ENCODE data around the gene USH1C.

USH1C gene

DNA sequence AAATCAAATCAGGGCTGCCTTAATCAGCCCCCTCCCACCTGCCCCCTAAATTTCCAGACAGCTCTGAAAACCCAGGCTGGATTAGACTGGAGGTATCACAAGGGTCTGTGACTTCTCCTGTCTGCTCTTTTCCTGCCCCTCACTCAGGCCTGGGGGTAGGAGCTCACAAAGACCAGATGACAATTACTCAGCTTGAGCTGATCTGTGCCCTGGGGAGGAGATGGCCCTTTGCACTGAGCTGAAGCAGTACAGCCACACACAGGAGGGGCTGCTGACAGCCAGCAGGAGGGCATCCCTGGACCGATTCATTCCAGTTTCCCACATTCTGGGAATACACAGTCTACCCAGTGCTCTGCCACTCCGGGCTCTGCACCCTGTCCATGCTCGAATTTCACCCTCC lies 71.7 kb downstream of the USH1C start:
- Histone ChIP-seq H3K14ac (ENCODE audit: low read length) (no peak overlapping the region), H3K79me1 (ENCODE audit: low read depth, low read length) (no peaks in the 10 kb centered on the region), H2BK5ac (ENCODE audit: low read length) (no peak overlapping the region), H3K4me3 (ENCODE audit: low read length in 2 of 2) (no peak overlapping the region), H4K91ac (ENCODE audit: low read depth, low read length, poor library complexity) (no peak overlapping the region), H2AK5ac (ENCODE audit: low read depth, low read length) (no peak overlapping the region), H3K4ac (ENCODE audit: low read length) (no peak overlapping the region), H3K18ac (ENCODE audit: low read length) (peak overlapping the region; percentile 63), H3K4me1 (ENCODE audit: control insufficient read depth in 2 of 2, insufficient read depth in 1 of 2, low read depth in 1 of 2, low read length in 2 of 2) (peaks cover 0 to 16% of the 10 kb centered on the region in 2 donors), H3K36me3 (replicated peaks in 1 of 2; ENCODE audit: control insufficient read depth in 2 of 2, insufficient read depth in 2 of 2, low read length in 2 of 2) (no peaks in the 10 kb centered on the region), H2BK120ac (ENCODE audit: low read depth, low read length) (no peak overlapping the region), H3K9me3 (replicated peaks in 1 of 2; ENCODE audit: control insufficient read depth in 2 of 2, insufficient read depth in 1 of 2, low read depth in 1 of 2, low read length in 2 of 2) (peaks cover 0 to 5% of the 10 kb centered on the region in 2 donors), H4K8ac (ENCODE audit: low read depth, low read length) (no peak overlapping the region), H2BK15ac (ENCODE audit: low read length) (no peak overlapping the region), H3K4me2 (ENCODE audit: insufficient read depth, low read length, poor library complexity, severe bottlenecking) (no peak overlapping the region), H3K9ac (ENCODE audit: low read depth, low read length, poor library complexity) (no peak overlapping the region), H3K23ac (ENCODE audit: low read depth, low read length, poor library complexity) (no peak overlapping the region), H2AFZ (ENCODE audit: low read length) (no peak overlapping the region), H3K27me3 (ENCODE audit: control insufficient read depth in 3 of 3, insufficient read depth in 3 of 3, low read depth in 1 of 3, low read length in 3 of 3) (peaks cover 10 to 69% (median 41%) of the 10 kb centered on the region in 3 experiments), H2BK12ac (ENCODE audit: low read length) (no peak overlapping the region), H3K27ac (replicated peaks; ENCODE audit: low read length) (no peak overlapping the region)
- no CpG with 5 or more reads among the region's 3 CpGs for WGBS, 2 donors (ENCODE audit: extremely low coverage in 2 of 2, insufficient read length in 2 of 2, insufficient replicate concordance in 1 of 2)
- no peak for DNase-seq (ENCODE audit: low spot score)

DNA sequence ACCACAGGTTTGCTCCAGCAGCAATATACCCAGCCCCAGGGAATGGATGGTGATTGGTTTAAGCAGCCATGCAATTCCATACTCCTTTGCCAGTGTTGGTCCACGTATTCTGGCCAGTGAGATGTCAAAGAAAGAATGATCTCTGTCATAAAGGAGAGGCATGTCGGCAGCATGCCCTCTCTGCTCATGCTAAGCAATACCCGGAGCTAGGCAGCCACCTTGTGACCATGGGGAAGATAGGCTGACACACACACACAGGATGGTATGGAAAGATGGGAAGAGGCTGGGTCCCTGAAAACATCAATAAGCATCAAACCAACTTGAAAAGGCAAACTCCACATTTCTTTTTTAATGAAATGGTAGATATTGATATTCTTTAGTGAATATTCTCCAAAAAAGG lies 72.7 kb downstream of the USH1C start:
- Histone ChIP-seq H3K27ac (replicated peaks; ENCODE audit: low read length) (no peak overlapping the region), H3K9ac (ENCODE audit: low read depth, low read length, poor library complexity) (no peak overlapping the region), H3K14ac (ENCODE audit: low read length) (no peak overlapping the region), H2BK5ac (ENCODE audit: low read length) (no peak overlapping the region), H3K36me3 (replicated peaks in 1 of 2; ENCODE audit: control insufficient read depth in 2 of 2, insufficient read depth in 2 of 2, low read length in 2 of 2) (no peaks in the 10 kb centered on the region), H3K27me3 (ENCODE audit: control insufficient read depth in 3 of 3, insufficient read depth in 3 of 3, low read depth in 1 of 3, low read length in 3 of 3) (peaks cover 10 to 60% (median 32%) of the 10 kb centered on the region in 3 experiments), H3K4ac (ENCODE audit: low read length) (no peak overlapping the region), H4K91ac (ENCODE audit: low read depth, low read length, poor library complexity) (no peak overlapping the region), H2BK12ac (ENCODE audit: low read length) (no peak overlapping the region), H3K18ac (ENCODE audit: low read length) (no peak overlapping the region), H3K4me2 (ENCODE audit: insufficient read depth, low read length, poor library complexity, severe bottlenecking) (no peak overlapping the region), H4K8ac (ENCODE audit: low read depth, low read length) (no peak overlapping the region), H3K9me3 (replicated peaks in 1 of 2; ENCODE audit: control insufficient read depth in 2 of 2, insufficient read depth in 1 of 2, low read depth in 1 of 2, low read length in 2 of 2) (peaks cover 0 to 5% of the 10 kb centered on the region in 2 donors), H2BK120ac (ENCODE audit: low read depth, low read length) (no peak overlapping the region), H2AFZ (ENCODE audit: low read length) (no peak overlapping the region), H2AK5ac (ENCODE audit: low read depth, low read length) (no peak overlapping the region), H3K4me3 (ENCODE audit: low read length in 2 of 2) (no peak overlapping the region), H2BK15ac (ENCODE audit: low read length) (no peak overlapping the region), H3K79me1 (ENCODE audit: low read depth, low read length) (no peaks in the 10 kb centered on the region), H3K4me1 (ENCODE audit: control insufficient read depth in 2 of 2, insufficient read depth in 1 of 2, low read depth in 1 of 2, low read length in 2 of 2) (peaks cover 0 to 16% of the 10 kb centered on the region in 2 donors), H3K23ac (ENCODE audit: low read depth, low read length, poor library complexity) (no peak overlapping the region)
- no peak for DNase-seq (ENCODE audit: low spot score)
- no CpG with 5 or more reads among the region's 3 CpGs for WGBS, 2 donors (ENCODE audit: extremely low coverage in 2 of 2, insufficient read length in 2 of 2, insufficient replicate concordance in 1 of 2)

DNA sequence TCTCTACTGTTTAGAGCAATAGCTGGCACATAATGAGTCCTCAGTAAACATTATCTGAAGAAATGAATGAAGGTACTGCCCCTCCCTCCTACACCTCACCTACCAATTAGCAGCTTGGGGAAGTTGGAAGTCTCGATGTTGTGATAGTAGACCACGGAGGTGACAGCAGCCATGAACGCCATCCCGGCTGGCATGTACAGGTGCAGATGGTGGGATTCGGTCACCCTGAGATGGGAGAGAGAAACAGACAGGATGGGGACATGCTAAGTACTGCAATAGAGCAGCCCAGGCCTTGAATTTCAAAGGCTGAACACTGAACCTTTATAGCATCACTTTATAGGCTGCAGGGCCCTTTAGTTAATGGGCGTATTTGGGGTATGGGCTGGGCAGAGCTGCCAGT lies 74.2 kb downstream of the USH1C start:
- no peak overlapping the region for H4K91ac ChIP-seq (ENCODE audit: low read depth, low read length, poor library complexity)
- peaks cover 4 to 49% (median 17%) of the 10 kb centered on the region in 3 experiments for H3K27me3 ChIP-seq (ENCODE audit: control insufficient read depth in 3 of 3, insufficient read depth in 3 of 3, low read depth in 1 of 3, low read length in 3 of 3)

DNA sequence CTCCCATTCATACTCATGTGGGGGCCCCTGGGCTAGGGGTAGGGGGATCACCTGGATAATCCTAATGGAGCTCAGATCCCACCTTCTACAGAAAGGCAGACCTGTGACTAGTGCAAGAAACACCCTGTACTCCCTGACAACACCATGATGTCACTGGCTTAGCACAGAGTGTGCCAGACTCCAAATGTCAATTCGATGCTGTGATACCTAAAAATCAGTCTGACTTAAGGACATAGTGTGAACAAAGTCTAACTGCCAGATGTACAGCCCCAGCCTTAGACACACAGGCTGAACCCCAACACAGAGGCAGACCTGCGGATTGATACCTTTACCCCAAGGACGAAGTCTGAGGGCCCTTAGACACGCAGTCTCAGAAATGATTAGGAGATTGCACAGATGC lies 76.1 kb downstream of the USH1C start:
- Histone ChIP-seq H3K4me2 (ENCODE audit: insufficient read depth, low read length, poor library complexity, severe bottlenecking) (no peak overlapping the region), H3K9ac (ENCODE audit: low read depth, low read length, poor library complexity) (no peak overlapping the region), H2AK5ac (ENCODE audit: low read depth, low read length) (no peak overlapping the region), H2BK120ac (ENCODE audit: low read depth, low read length) (no peak overlapping the region), H2BK15ac (ENCODE audit: low read length) (no peak overlapping the region), H3K14ac (ENCODE audit: low read length) (no peak overlapping the region), H2BK5ac (ENCODE audit: low read length) (no peak overlapping the region), H3K4ac (ENCODE audit: low read length) (no peak overlapping the region), H2BK12ac (ENCODE audit: low read length) (no peak overlapping the region), H3K18ac (ENCODE audit: low read length) (no peak overlapping the region), H4K91ac (ENCODE audit: low read depth, low read length, poor library complexity) (no peak overlapping the region), H4K8ac (ENCODE audit: low read depth, low read length) (no peak overlapping the region), H3K9me3 (replicated peaks in 1 of 2; ENCODE audit: control insufficient read depth in 2 of 2, insufficient read depth in 1 of 2, low read depth in 1 of 2, low read length in 2 of 2) (peaks cover 0 to 2% of the 10 kb centered on the region in 2 donors), H3K4me3 (ENCODE audit: low read length in 2 of 2) (no peak overlapping the region), H3K4me1 (ENCODE audit: control insufficient read depth in 2 of 2, insufficient read depth in 1 of 2, low read depth in 1 of 2, low read length in 2 of 2) (peaks cover 0 to 8% of the 10 kb centered on the region in 2 donors), H3K23ac (ENCODE audit: low read depth, low read length, poor library complexity) (no peak overlapping the region), H3K27me3 (ENCODE audit: control insufficient read depth in 3 of 3, insufficient read depth in 3 of 3, low read depth in 1 of 3, low read length in 3 of 3) (peaks cover 0 to 33% (median 2%) of the 10 kb centered on the region in 3 experiments), H2AFZ (ENCODE audit: low read length) (no peak overlapping the region), H3K36me3 (replicated peaks in 1 of 2; ENCODE audit: control insufficient read depth in 2 of 2, insufficient read depth in 2 of 2, low read length in 2 of 2) (no peaks in the 10 kb centered on the region), H3K79me1 (ENCODE audit: low read depth, low read length) (no peaks in the 10 kb centered on the region), H3K27ac (replicated peaks; ENCODE audit: low read length) (no peak overlapping the region)
- no peak for DNase-seq (ENCODE audit: low spot score)
- no CpG with 5 or more reads among the region's 4 CpGs for WGBS, 2 donors (ENCODE audit: extremely low coverage in 2 of 2, insufficient read length in 2 of 2, insufficient replicate concordance in 1 of 2)

More for the DNA sequence above, 74.2 kb downstream of the USH1C start:
- Histone ChIP-seq H2AK5ac (ENCODE audit: low read depth, low read length) (no peak overlapping the region), H2AFZ (ENCODE audit: low read length) (no peak overlapping the region), H4K8ac (ENCODE audit: low read depth, low read length) (no peak overlapping the region), H2BK12ac (ENCODE audit: low read length) (no peak overlapping the region), H3K4me1 (ENCODE audit: control insufficient read depth in 2 of 2, insufficient read depth in 1 of 2, low read depth in 1 of 2, low read length in 2 of 2) (peaks cover 0 to 11% of the 10 kb centered on the region in 2 donors), H2BK15ac (ENCODE audit: low read length) (no peak overlapping the region), H2BK5ac (ENCODE audit: low read length) (no peak overlapping the region), H3K4me2 (ENCODE audit: insufficient read depth, low read length, poor library complexity, severe bottlenecking) (no peak overlapping the region), H3K4me3 (ENCODE audit: low read length in 2 of 2) (no peak overlapping the region), H3K14ac (ENCODE audit: low read length) (no peak overlapping the region), H3K23ac (ENCODE audit: low read depth, low read length, poor library complexity) (no peak overlapping the region), H3K9ac (ENCODE audit: low read depth, low read length, poor library complexity) (no peak overlapping the region), H3K18ac (ENCODE audit: low read length) (no peak overlapping the region), H3K79me1 (ENCODE audit: low read depth, low read length) (no peaks in the 10 kb centered on the region), H3K36me3 (replicated peaks in 1 of 2; ENCODE audit: control insufficient read depth in 2 of 2, insufficient read depth in 2 of 2, low read length in 2 of 2) (no peaks in the 10 kb centered on the region), H3K9me3 (replicated peaks in 1 of 2; ENCODE audit: control insufficient read depth in 2 of 2, insufficient read depth in 1 of 2, low read depth in 1 of 2, low read length in 2 of 2) (peaks cover 0 to 5% of the 10 kb centered on the region in 2 donors), H3K27ac (replicated peaks; ENCODE audit: low read length) (no peak overlapping the region), H3K4ac (ENCODE audit: low read length) (no peak overlapping the region), H2BK120ac (ENCODE audit: low read depth, low read length) (no peak overlapping the region)
- WGBS, 2 donors (ENCODE audit: extremely low coverage in 2 of 2, insufficient read length in 2 of 2, insufficient replicate concordance in 1 of 2), result no CpG with 5 or more reads among the region's 6 CpGs
- no peak for DNase-seq (ENCODE audit: low spot score)

Data from neuronal stem cell (in vitro differentiated cells).